Epithelial cell of esophagus (primary cell): ENCODE measurements around the gene INPP5A.

Source experiments
- DNase-seq: peaks from one replicate; pipeline ENCODE4 v3.0.0; 2010; ENCODE audit warnings: low read depth
- H3K4me3 ChIP-seq: 2 replicates; pipeline ENCODE4 v1.5.1; 2011; ENCODE audit warnings: mild to moderate bottlenecking, low read length, control low read depth
- TF ChIP-seq, protein P1 (sequence below): IDR thresholded peaks from 2 replicates; pipeline ENCODE4 v1.5.1; 2011; ENCODE audit warnings: low read depth, mild to moderate bottlenecking, low read length, control low read depth, inconsistent platforms; ENCODE audit not compliant: insufficient read depth; ENCODE audit errors: missing control alignments

Gene INPP5A

DNA sequence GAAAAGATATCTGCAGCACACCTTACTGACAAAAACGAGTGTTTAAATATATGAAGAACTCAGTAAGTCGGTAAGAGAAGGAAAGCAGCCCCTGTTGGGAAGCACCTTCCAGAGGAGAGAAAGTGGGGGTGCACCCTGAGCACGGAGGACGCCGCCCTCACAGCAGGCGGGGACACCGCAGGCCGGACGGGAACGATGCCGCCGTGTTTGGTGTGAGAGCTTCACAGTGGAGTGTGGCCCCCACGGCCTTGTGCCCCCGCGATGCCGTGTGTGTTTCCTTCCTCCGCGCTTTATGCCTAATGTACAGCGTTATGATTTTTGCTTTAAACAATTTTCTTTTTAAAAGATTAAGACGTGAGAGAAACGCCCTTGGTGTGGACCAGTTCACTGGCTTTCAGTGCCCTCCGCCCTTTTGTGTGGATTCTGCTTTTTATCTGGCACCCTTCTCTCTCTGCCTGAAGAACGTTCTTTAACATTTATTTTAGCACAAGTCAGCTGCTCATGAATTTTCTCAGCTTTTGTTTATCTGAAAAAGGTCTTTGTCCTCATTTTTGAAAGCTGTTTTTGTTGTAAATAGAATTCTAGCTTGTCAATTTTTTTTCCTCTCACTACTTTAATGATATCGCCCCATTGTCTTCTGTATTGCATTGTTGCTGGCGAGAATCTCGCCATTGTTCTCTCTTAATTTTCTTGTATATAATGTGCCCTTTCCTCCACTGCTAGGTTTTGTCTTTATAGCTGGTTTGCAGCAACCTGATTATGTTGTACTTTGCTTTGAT lies 110.7 kb downstream of the INPP5A start:
- TF ChIP-seq, protein P1, sequence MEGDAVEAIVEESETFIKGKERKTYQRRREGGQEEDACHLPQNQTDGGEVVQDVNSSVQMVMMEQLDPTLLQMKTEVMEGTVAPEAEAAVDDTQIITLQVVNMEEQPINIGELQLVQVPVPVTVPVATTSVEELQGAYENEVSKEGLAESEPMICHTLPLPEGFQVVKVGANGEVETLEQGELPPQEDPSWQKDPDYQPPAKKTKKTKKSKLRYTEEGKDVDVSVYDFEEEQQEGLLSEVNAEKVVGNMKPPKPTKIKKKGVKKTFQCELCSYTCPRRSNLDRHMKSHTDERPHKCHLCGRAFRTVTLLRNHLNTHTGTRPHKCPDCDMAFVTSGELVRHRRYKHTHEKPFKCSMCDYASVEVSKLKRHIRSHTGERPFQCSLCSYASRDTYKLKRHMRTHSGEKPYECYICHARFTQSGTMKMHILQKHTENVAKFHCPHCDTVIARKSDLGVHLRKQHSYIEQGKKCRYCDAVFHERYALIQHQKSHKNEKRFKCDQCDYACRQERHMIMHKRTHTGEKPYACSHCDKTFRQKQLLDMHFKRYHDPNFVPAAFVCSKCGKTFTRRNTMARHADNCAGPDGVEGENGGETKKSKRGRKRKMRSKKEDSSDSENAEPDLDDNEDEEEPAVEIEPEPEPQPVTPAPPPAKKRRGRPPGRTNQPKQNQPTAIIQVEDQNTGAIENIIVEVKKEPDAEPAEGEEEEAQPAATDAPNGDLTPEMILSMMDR = no peak
- no peak overlapping the region for H3K4me3 ChIP-seq
- no peak for DNase-seq

DNA sequence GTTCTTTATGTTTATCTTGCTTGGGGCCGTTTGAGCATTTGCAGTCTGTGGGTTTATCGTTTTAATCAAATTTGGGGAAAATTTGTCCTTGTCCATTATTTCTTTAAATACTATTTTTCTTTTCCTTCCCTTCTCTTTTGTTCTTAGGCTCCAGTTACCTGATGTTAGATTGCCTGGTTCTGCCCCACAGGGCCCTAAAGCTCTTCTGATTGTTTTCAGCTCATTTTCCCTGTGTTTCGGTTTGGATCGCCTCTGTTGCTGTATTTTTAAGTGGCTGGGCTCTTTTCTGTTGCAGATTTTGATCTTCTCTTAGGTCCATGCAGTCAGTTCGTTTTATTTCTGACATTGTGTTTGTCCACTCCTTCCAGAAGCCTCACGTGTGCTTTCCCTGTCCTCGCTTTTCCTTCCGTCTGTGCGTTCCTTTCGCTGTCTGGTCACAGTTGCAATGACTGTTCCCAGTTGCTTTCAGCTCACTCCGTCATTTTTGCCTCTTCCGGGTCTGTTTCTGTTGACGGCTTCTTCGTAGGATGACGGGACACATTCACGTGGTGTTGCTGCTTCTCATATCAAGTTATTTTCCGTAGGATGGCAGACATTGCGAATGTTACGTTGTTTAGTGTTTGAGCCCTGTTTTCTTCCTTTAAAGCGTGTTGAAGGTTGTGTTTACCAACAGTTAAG lies 111.4 kb downstream of the INPP5A start:
- TF ChIP-seq, protein P1 = no peak
- DNase-seq = no peak
- H3K4me3 ChIP-seq = no peak overlapping the region

DNA sequence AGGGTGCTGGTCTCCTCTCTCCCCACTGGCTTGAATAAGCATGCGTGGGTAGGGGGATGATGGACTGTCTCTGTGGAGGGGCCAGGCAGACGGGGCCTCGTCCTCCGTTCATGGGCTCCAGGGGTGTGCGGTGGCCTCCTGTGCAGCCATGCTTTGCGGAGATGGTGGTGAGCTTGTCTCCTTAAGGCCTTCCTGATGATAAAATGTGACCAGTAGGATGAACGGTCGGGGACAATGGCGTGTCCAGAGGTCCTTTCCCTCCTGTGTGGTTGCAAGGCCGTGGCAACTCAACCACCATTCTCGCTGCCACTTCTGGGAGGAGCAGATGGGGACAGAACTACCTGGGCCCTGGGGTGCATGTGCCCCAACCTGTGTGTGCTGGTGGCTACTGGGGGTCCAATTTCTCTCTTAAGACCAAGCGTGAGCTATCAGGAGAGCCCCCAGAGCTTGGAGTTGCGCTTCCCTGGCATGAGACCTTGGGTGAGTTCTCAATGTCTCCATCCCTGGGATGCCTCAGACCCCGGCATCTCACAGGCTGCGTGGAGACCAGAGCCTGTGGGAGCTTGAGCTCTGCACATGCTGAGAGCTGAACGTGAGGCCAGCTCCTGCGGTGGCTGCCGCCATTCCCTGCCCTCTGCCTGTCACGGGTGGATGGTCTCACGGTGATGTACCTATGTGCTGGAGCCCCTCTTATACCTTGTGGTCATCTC lies 112.2 kb downstream of the INPP5A start:
- no peak overlapping the region for H3K4me3 ChIP-seq
- TF ChIP-seq, protein P1 = no peak
- no peak for DNase-seq

DNA sequence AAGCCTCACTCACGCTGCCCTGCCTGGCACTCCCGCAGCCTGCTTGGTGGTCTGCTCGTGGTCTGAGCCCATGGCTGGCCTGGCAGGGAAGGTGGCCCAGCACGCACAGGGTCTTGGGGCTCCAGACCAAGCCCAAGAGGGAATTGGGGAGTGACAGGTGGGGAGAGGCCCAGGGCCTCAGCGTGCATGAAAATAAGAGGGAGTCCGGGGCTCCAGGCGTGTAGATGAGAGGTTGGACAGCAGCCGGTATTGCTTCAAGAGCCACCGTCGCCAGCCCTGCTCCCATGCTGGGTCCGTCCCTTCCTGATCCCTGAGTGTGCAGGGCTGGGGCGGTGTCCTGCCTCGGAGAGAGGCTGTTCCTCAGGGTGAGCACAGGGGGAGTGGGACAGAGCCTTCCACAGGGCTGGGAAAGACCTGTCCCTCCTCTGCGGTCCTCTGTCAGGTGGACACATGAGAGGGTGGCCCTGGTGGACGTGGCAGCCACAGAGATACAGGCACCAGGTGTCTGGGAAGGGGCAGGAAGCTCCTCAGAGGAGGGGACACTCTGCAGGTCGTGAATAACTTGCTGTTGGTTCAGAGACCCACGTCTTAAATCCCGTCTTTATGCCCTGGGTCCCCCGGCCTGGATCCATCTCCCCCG lies 113.1 kb downstream of the INPP5A start:
- TF ChIP-seq, protein P1 = no peak
- H3K4me3 ChIP-seq = no peak overlapping the region
- no peak for DNase-seq

DNA sequence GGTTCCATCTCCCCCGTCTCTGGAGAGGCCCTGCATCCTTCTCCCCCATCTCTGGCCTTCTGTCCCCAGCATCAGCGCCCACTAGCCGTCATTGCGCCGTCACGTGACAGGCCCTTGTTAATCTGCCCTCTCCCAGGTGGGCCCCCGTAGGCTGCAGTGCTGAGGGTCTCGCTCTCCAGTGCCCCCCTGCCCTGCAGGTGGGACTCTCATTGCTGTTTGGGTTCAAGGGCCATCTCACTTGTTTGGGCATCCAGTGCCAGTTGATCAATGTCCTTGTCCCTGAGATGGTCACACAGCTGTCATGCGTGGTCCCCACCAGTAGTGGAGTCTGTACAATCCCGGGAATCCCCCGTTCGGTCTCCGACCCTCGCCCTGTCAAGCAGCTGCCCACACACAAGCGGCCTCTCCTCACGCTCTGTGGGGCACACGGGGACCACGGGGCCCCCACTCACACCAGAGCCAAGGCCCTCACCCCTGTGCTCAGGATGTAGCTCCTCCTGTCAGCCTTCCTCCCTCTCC lies 114.0 kb downstream of the INPP5A start:
- DNase-seq = no peak
- TF ChIP-seq, protein P1 = no peak
- H3K4me3 ChIP-seq = no peak overlapping the region

DNA sequence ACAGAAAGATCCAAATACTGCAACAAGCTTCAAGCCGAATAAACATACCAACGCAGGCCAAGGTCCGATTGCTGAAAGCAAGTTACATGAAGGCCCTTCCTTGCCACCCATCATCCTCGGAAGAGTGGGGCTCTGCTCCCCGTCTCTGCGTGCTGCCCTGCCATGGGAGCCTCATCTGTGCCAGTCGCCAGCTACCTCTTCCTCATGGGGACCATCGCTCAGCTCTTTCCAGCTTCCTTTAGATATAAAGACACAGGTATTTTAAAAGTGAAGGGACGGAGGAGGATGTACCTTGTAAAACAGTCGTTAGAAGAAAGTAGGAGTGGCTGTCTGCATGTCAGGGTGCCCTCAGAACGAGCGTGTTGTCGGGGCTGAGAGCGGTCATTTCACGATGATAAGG lies 114.9 kb downstream of the INPP5A start:
- TF ChIP-seq, protein P1 = no peak
- no peak overlapping the region for H3K4me3 ChIP-seq
- DNase-seq = no peak
